Measurements from ENCODE around the gene NKTR.

- TF ChIP-seq, protein P1, sequence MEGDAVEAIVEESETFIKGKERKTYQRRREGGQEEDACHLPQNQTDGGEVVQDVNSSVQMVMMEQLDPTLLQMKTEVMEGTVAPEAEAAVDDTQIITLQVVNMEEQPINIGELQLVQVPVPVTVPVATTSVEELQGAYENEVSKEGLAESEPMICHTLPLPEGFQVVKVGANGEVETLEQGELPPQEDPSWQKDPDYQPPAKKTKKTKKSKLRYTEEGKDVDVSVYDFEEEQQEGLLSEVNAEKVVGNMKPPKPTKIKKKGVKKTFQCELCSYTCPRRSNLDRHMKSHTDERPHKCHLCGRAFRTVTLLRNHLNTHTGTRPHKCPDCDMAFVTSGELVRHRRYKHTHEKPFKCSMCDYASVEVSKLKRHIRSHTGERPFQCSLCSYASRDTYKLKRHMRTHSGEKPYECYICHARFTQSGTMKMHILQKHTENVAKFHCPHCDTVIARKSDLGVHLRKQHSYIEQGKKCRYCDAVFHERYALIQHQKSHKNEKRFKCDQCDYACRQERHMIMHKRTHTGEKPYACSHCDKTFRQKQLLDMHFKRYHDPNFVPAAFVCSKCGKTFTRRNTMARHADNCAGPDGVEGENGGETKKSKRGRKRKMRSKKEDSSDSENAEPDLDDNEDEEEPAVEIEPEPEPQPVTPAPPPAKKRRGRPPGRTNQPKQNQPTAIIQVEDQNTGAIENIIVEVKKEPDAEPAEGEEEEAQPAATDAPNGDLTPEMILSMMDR (IDR thresholded peaks at IDR 0.05; ENCODE audit: insufficient read depth, low read length): no peak
- TF ChIP-seq POLR2AphosphoS5 (IDR thresholded peaks at IDR 0.05; ENCODE audit: low read depth): no peak
- no peak for TF ChIP-seq REST (IDR thresholded peaks at IDR 0.05; ENCODE audit: insufficient replicate concordance, low read depth)
These were observed 85.7 kb downstream of the NKTR start for GRCh38 chr3:42685891-42686820.
